Neural cell (in vitro differentiated cells): Measurements from ENCODE around the gene DPF3. TPM values are rescaled to one million over a fixed set of nuclear protein-coding genes. Genes with fewer than 3 reads are reported as not detected.

Source experiments
- H2AFZ ChIP-seq: fragments of 200-600, 300-800 bp; sonication (generic), shearing (Covaris generic); 2 replicates; pipeline ENCODE4 v1.6.0; 2014; ENCODE audit warnings: low read depth, mild to moderate bottlenecking, antibody characterized with exemption, low read length, moderate library complexity
- H3F3A ChIP-seq: fragments of 200-600 bp; shearing (Covaris generic); 2 replicates; pipeline ENCODE4 v1.6.1; 2016; ENCODE audit warnings: mild to moderate bottlenecking, moderate library complexity, mixed read lengths, antibody characterized with exemption, low read length; ENCODE audit not compliant: insufficient read depth, poor library complexity, severe bottlenecking
- H3K27ac ChIP-seq: fragments of 200-600, 300-800 bp; sonication (generic), shearing (Covaris generic); 2 replicates; pipeline ENCODE4 v1.5.1; 2014; ENCODE audit warnings: mild to moderate bottlenecking, low read length, moderate library complexity
- H3K27me3 ChIP-seq: fragments of 300-800, 200-600 bp; sonication (generic), shearing (Covaris generic); 2 replicates; pipeline ENCODE4 v1.6.0; 2014; ENCODE audit warnings: mild to moderate bottlenecking, low read depth, low read length, moderate library complexity; ENCODE audit not compliant: insufficient read depth
- H3K36me3 ChIP-seq: fragments of 300-800, 200-600 bp; sonication (generic), shearing (Covaris generic); 2 replicates; pipeline ENCODE4 v1.5.1; 2014; ENCODE audit warnings: mild to moderate bottlenecking, antibody characterized with exemption, low read length, moderate library complexity; ENCODE audit not compliant: insufficient read depth
- H3K4me2 ChIP-seq: fragments of 300-800, 200-600 bp; sonication (generic), shearing (Covaris generic); 2 replicates; pipeline ENCODE4 v1.6.0; 2014; ENCODE audit warnings: mild to moderate bottlenecking, low read length
- H3K4me3 ChIP-seq: fragments of 300-800, 200-600 bp; sonication (generic), shearing (Covaris generic); 2 replicates; pipeline ENCODE4 v1.5.1; 2014; ENCODE audit warnings: mild to moderate bottlenecking, low read length, moderate library complexity
- H3K79me2 ChIP-seq: fragments of 200-600 bp; shearing (Covaris generic); replicated peaks from 2 replicates; pipeline ENCODE4 v1.6.0; 2014; ENCODE audit warnings: mild to moderate bottlenecking, low read length, moderate library complexity; ENCODE audit not compliant: insufficient read depth
- H3K9ac ChIP-seq: fragments of 300-800, 200-600 bp; sonication (generic), shearing (Covaris generic); 2 replicates; pipeline ENCODE4 v1.6.1; 2016; ENCODE audit warnings: mild to moderate bottlenecking, low read length, mixed read lengths
- H3K9me2 ChIP-seq: fragments of 200-600 bp; shearing (Covaris generic); 2 replicates; pipeline ENCODE4 v1.6.1; 2016; ENCODE audit warnings: mild to moderate bottlenecking, low read length, mixed read lengths; ENCODE audit not compliant: insufficient read depth
- H3K9me3 ChIP-seq: fragments of 200-600, 300-800 bp; sonication (generic), shearing (Covaris generic); 2 replicates; pipeline ENCODE4 v1.6.1; 2016; ENCODE audit warnings: mild to moderate bottlenecking, mixed run types, low read length, moderate library complexity, mixed read lengths
- H4K20me1 ChIP-seq: fragments of 200-600 bp; shearing (Covaris generic); 2 replicates; pipeline ENCODE4 v1.6.1; 2016; ENCODE audit warnings: mild to moderate bottlenecking, mixed run types; ENCODE audit not compliant: insufficient read depth
- CTCF ChIP-seq: fragments of 450-650 bp; IDR thresholded peaks from 2 replicates; pipeline ENCODE4 v1.5.1; 2014; ENCODE audit warnings: antibody characterized with exemption, mild to moderate bottlenecking, moderate library complexity; ENCODE audit not compliant: poor library complexity, severe bottlenecking
- EP300 ChIP-seq: fragments of 450-650 bp; conservative IDR thresholded peaks from 2 replicates; pipeline ENCODE4 v1.6.1; 2014; ENCODE audit warnings: antibody characterized with exemption, mild to moderate bottlenecking, moderate library complexity; ENCODE audit not compliant: poor library complexity, severe bottlenecking
- MXI1 ChIP-seq: fragments of 450-650 bp; conservative IDR thresholded peaks from 2 replicates; pipeline ENCODE4 v1.6.1; 2014; ENCODE audit warnings: antibody characterized with exemption, mild to moderate bottlenecking; ENCODE audit not compliant: poor library complexity, severe bottlenecking
- RAD21 ChIP-seq: fragments of 450-650 bp; conservative IDR thresholded peaks from 2 replicates; pipeline ENCODE4 v1.6.1; 2014; ENCODE audit warnings: antibody characterized with exemption, mild to moderate bottlenecking, moderate library complexity
- REST ChIP-seq: IDR thresholded peaks from 2 replicates; pipeline ENCODE4 v1.6.1; 2012; ENCODE audit warnings: borderline replicate concordance
- SMC3 ChIP-seq: fragments of 450-650 bp; conservative IDR thresholded peaks from 2 replicates; pipeline ENCODE4 v1.6.1; 2014; ENCODE audit warnings: antibody characterized with exemption, mild to moderate bottlenecking, moderate library complexity; ENCODE audit not compliant: poor library complexity
- polyA plus RNA-seq: library from polyadenylated mRNA; depleted of rRNA; stranded (reverse); fragments of >200 nt; gene quantifications from 2 replicates; pipeline ENCODE4 v1.2.3, GENCODE V29; 2014

Gene DPF3
- polyA plus RNA-seq, 1 donor from 2014 or later = 2.9 TPM

- TF ChIP-seq REST = no peak
- TF ChIP-seq MXI1 = no peak
- no peak for TF ChIP-seq EP300
Observed at GRCh38 chr14:72736308-72736707, 157.6 kb downstream of the DPF3 start (continued).

- Histone ChIP-seq H2AFZ (no peak overlapping the region), H3K9me3 (no peaks in the 10 kb centered on the region), H3K9me2 (no peaks in the 10 kb centered on the region), H3K36me3 (no peaks in the 10 kb centered on the region), H3K79me2 (no peaks in the 10 kb centered on the region), H3K9ac (no peak overlapping the region), H3K27me3 (no peaks in the 10 kb centered on the region), H4K20me1 (no peaks in the 10 kb centered on the region), H3K4me2 (no peak overlapping the region), H3K4me3 (no peak overlapping the region), H3F3A (no peaks in the 10 kb centered on the region), H3K27ac (no peak overlapping the region)
- TF ChIP-seq RAD21 (no peak), SMC3 (no peak), CTCF (no peak), EP300 (no peak)
Observed at GRCh38 chr14:72732022-72732780, 161.7 kb downstream of the DPF3 start.

GRCh38 chr14:72731252-72732020 is 162.5 kb downstream of the DPF3 start:
- Histone ChIP-seq H3F3A (no peaks in the 10 kb centered on the region), H3K79me2 (no peaks in the 10 kb centered on the region), H3K9me3 (no peaks in the 10 kb centered on the region), H4K20me1 (no peaks in the 10 kb centered on the region), H3K4me2 (no peak overlapping the region), H3K9me2 (no peaks in the 10 kb centered on the region), H3K27me3 (no peaks in the 10 kb centered on the region), H3K27ac (no peak overlapping the region), H2AFZ (no peak overlapping the region), H3K36me3 (no peaks in the 10 kb centered on the region), H3K4me3 (no peak overlapping the region), H3K9ac (no peak overlapping the region)
- TF ChIP-seq RAD21 = no peak
